ENCODE data around the gene MYO1H.

MYO1H gene

GRCh38 chr12:109449845-109450532 is 102.3 kb downstream of the MYO1H start:
- H3K4me3 ChIP-seq (replicated peaks; ENCODE audit: low read depth, low read length), result no peak overlapping the region
- peak; percentile 2 for TF ChIP-seq CTCF (IDR thresholded peaks at IDR 0.05; ENCODE audit: insufficient read depth, low read length, poor library complexity, severe bottlenecking)
- H3K27me3 ChIP-seq (replicated peaks; ENCODE audit: control insufficient read depth, insufficient read depth, low read length), result no peaks in the 10 kb centered on the region
- no peak for DNase-seq (ENCODE audit: extremely low read depth, insufficient read length)
- H3K36me3 ChIP-seq (ENCODE audit: control insufficient read depth, insufficient read depth, low read length), result peaks cover 20% of the 10 kb centered on the region

DNA sequence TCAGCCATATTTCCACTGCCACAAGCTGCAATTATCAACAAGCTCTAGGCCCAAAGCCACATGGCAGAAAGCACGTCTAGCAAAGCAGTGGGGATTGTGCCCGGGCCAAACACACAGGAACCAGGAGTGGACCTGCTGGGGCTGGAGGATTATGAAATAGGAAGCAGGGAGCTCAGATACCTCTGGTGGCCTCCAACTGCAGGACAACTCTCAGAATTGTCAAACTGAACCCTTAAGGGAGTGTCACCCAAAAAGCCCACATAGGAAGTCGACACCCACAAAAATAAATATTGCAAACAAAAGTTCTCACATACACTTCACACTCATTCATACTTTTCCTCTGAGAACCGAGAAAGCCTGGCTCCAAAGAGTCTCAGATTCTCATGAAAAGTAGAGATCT is 103.3 kb downstream of the MYO1H start:
- DNase-seq (ENCODE audit: extremely low read depth, insufficient read length), result no peak
- TF ChIP-seq CTCF (IDR thresholded peaks at IDR 0.05; ENCODE audit: insufficient read depth, low read length, poor library complexity, severe bottlenecking), result no peak
- H3K27me3 ChIP-seq (replicated peaks; ENCODE audit: control insufficient read depth, insufficient read depth, low read length), result no peaks in the 10 kb centered on the region
- no peak overlapping the region for H3K4me3 ChIP-seq (replicated peaks; ENCODE audit: low read depth, low read length)
- H3K36me3 ChIP-seq (ENCODE audit: control insufficient read depth, insufficient read depth, low read length), result peaks cover 22% of the 10 kb centered on the region

DNA sequence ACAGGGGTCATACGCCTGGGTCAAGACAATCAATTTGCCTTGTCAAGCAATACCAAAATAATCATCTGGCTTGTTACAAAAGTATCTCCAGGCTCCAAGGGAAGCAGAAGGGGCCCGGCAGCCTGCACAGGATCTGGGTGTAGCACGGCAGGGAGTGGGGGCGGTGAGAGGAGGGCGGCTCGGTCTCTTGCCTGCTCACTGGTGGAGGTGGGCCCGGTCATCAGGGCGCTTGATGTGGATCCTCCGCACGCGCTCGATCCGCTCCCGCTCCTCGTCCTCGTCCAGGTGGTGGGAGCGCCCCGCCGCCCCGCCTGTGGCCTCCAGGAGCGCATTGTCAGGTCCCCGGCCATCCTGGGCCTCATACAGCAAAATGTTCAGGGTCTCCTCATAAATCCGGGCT is 103.7 kb downstream of the MYO1H start:
- H3K4me3 ChIP-seq (replicated peaks; ENCODE audit: low read depth, low read length), result no peak overlapping the region
- peaks cover 24% of the 10 kb centered on the region for H3K36me3 ChIP-seq (ENCODE audit: control insufficient read depth, insufficient read depth, low read length)
- no peak for DNase-seq (ENCODE audit: extremely low read depth, insufficient read length)
- H3K27me3 ChIP-seq (replicated peaks; ENCODE audit: control insufficient read depth, insufficient read depth, low read length), result no peaks in the 10 kb centered on the region
- TF ChIP-seq CTCF (IDR thresholded peaks at IDR 0.05; ENCODE audit: insufficient read depth, low read length, poor library complexity, severe bottlenecking), result no peak

- H3K36me3 ChIP-seq (ENCODE audit: control insufficient read depth, insufficient read depth, low read length), result peaks cover 22% of the 10 kb centered on the region
- DNase-seq (ENCODE audit: extremely low read depth, insufficient read length), result no peak
These were observed 104.8 kb downstream of the MYO1H start for GRCh38 chr12:109452489-109452888.

DNA sequence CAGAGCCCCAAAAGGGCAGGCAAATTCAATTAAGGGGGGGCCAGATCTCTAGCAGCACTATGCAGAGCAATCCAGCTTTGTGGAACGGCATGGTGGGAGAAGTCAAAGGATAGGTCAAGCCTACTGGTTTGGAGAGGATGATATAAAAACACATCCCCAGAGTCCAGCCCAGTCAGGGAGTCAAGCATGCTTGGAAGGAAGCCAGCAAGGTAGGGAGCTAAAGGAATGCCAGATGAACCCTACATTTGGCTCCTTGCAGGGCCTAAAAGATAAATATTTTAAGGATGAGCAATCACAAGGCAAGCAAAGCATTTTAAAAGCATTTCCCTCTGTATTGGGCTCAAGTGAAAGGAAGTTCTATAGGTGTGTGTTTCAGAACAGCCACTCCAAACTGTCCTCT is 108.0 kb downstream of the MYO1H start:
- no peak for DNase-seq (ENCODE audit: extremely low read depth, insufficient read length)
- H3K36me3 ChIP-seq (ENCODE audit: control insufficient read depth, insufficient read depth, low read length), result peaks cover 20% of the 10 kb centered on the region
- TF ChIP-seq CTCF (IDR thresholded peaks at IDR 0.05; ENCODE audit: insufficient read depth, low read length, poor library complexity, severe bottlenecking), result no peak
- H3K27me3 ChIP-seq (replicated peaks; ENCODE audit: control insufficient read depth, insufficient read depth, low read length), result no peaks in the 10 kb centered on the region
- H3K4me3 ChIP-seq (replicated peaks; ENCODE audit: low read depth, low read length), result no peak overlapping the region

More at GRCh38 chr12:109452489-109452888, 104.8 kb downstream of the MYO1H start:
- Histone ChIP-seq H3K27me3 (replicated peaks; ENCODE audit: control insufficient read depth, insufficient read depth, low read length) (no peaks in the 10 kb centered on the region), H3K4me3 (replicated peaks; ENCODE audit: low read depth, low read length) (no peak overlapping the region)
- TF ChIP-seq CTCF (IDR thresholded peaks at IDR 0.05; ENCODE audit: insufficient read depth, low read length, poor library complexity, severe bottlenecking), result no peak

DNA sequence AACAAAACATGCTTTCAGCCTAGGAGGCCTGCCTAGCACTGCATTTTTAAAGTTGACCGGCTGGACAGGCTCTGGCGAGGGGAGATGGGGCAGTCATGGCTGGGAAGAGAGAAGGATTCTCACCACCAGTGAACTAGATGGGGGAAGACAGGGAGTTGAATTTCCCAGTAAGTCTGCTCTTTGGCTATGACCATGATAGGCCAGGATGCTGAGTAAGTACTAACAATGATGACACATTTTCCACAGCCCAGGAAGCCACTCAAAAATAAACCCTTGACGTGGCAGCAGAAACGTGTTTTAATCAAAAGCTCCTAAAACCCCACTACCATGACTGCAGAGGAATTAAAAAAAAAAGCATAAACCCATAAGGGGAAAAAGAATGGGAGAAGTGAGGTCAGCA is 110.4 kb downstream of the MYO1H start:
- H3K36me3 ChIP-seq (ENCODE audit: control insufficient read depth, insufficient read depth, low read length), result peaks cover 15% of the 10 kb centered on the region
- no peak overlapping the region for H3K4me3 ChIP-seq (replicated peaks; ENCODE audit: low read depth, low read length)
- no peaks in the 10 kb centered on the region for H3K27me3 ChIP-seq (replicated peaks; ENCODE audit: control insufficient read depth, insufficient read depth, low read length)
- DNase-seq (ENCODE audit: extremely low read depth, insufficient read length), result no peak
- no peak for TF ChIP-seq CTCF (IDR thresholded peaks at IDR 0.05; ENCODE audit: insufficient read depth, low read length, poor library complexity, severe bottlenecking)

All from GM06990 (cell line).